Nucleus accumbens (tissue), 56 donors: Measurements from ENCODE around the gene FBXO15.

Source experiments
- DNase-seq, 56 donors: peaks; one replicate each; lab custom pipeline; 2025; lab: John Stamatoyannopoulos, UW

Gene FBXO15, protein sequence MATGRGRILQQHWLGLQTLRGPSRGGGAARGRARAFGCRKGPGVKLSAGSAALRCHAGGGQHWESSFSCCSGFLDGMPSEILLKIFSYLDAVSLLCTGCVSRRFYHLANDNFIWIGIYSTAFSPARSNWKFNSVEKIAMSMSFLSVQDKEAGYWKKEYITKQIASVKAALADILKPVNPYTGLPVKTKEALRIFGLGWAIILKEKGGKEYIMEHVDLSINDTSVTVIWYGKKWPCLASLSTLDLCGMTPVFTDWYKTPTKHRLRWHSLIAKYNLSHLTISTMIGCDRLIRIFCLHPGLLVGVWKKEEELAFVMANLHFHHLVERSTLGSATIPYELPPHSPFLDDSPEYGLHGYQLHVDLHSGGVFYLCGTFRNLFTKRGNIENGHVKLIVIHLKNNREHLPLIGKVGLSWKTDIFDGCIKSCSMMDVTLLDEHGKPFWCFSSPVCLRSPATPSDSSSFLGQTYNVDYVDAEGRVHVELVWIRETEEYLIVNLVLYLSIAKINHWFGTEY

GRCh38 chr18:74147779-74148542, at the start of gene FBXO15, which contains the start of gene TIMM21:
TSS of gene FBXO15 (minus strand) at chr18:74147834. CDS start at chr18:74147785, 49 bp downstream.
TSS of gene TIMM21 (plus strand) at chr18:74148523. CDS start at chr18:74148809, 286 bp downstream.
- peak; percentile 72 to 98 (median 92) for DNase-seq

DNA sequence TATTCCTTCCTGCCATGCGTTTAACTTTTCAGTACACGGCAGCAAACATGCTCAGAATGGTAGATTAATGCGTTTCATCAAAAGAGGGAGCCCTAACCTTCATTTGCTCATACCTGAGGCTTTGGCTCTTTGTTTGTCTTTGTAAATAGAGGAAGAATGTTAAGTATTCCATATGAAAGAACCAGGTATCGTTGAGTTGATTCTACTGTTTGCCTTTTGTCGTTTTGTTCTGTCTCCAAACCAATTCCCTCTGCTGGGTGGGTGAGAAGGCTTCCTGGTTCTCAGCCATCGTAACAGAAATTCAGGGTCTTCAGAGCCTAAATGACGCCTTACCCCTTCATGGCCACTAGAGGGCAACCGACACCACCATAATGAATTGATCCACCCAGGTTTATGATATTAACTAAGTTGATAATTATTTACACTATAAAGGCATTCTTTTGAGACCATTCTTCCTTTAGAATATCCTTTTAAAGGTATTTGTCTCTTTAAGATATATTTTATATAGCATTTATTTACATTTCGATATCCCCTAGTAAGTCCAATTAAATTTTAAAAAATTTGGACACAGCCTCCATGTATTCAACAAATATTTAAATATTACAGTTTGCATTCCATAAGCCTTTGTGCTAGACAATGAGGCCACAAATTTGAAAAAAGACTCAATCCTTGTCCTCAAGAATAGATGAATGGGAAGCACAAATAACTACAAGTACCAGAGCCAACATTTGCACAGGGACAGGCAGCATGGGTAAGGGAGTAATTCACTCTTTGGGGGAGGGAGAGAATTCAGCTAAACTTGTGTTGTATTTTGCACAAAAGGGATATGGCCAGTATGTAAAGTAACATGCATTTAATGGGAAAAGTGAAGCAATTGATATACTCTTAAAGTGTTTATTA, 48.8 kb upstream of the FBXO15 start:
- DNase-seq = peak in 30 of 56 donors; percentile 2 to 62 (median 14)

DNA sequence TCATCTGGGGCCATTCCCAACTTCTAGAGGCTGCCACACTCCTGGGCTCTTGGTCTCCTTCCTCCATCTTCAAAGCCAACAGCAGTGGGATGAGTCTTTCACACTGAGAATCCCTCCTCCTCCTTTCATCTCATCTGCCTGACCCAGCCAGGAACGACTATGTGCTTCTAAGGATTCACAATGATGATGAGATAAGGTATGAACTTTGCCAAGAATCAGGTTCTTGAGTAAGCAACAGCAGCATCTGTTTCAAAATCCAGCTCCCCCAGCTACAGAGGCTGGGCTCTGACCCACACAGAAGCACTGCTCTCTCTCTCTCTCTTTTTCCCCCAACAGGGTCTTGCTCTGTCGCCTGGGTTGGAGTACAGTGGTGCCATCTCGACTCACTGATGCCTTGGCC, 47.1 kb upstream of the FBXO15 start:
- DNase-seq = no peak

GRCh38 chr18:74191577-74191976, 43.9 kb upstream of the FBXO15 start:
- no peak for DNase-seq

DNA sequence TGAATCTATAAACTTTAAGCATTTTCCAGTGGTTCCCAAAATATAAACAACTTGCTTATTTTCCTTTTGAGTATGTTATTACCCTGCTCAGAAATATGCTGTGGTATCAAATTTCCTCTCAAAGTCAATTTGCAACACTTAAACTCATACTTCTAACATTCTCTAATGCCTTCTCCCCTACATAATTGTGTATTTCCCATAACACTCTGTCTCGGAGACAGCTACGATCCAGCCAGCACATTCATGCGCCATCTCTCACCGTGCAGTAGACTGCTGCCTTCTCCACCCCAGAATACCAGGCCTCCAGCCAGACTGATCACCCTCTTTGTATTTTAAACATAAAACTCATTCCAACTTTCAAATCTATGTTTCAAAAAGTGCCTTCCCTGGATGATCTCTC, 42.5 kb upstream of the FBXO15 start:
- no peak for DNase-seq

DNA sequence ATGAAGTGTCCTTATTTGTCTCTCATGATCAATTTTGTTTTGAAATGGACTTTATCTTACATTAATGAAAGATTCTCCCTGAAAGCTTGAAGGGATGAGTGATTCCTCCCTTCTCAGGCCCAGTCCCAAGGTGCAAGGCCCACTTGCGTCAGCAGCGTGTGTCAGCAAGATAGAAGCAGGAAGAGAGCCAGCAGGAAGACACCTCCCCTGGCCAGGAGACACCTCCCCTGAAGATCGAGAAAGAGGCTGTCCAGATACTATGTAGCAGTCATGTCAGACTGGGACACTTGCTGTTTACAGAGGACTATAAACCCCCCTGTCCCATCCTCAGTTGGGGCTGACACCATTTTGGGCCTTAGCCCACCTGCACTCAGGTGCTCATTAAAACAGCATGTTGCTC, 39.0 kb upstream of the FBXO15 start:
- DNase-seq = no peak

DNA sequence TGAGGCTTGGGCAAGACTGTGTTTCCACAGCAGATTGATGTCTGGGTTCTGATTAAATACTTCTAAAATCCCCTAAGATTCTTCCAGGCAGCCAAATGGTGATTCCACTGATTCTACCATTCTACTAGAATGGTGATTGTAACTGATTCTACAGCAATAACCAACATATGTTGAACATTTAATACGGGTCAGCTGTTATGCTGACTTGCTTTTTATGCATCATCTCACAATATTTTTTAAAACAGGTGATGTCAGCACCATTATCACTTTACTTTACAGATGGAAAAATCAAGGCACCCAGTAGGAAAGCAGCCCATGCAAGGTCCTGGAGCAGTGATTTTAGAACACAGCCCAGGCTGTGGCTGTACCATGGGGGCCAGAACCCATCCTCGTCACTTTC, 38.2 kb upstream of the FBXO15 start:
- no peak for DNase-seq

- DNase-seq = no peak
Observed at GRCh38 chr18:74184875-74185274, 37.2 kb upstream of the FBXO15 start.

DNA sequence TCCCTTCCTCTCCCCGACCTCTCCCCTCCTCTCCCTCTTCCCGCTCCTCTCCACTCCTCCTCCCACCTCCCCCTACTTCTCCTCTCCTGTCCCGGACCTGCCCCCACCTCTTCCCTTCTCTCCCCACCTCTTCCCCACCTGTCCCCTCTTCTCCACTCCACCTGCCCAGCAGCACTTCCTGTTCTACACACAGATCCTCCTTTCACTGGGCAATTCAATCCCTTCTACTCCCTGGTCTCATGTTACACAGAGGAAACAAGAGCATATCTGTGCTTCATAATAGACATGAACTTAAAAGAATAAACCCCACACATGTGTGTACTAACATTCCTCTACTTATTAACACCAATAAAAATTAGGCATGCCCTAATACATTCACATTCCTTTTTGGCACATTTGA, 35.5 kb upstream of the FBXO15 start:
- no peak for DNase-seq

DNA sequence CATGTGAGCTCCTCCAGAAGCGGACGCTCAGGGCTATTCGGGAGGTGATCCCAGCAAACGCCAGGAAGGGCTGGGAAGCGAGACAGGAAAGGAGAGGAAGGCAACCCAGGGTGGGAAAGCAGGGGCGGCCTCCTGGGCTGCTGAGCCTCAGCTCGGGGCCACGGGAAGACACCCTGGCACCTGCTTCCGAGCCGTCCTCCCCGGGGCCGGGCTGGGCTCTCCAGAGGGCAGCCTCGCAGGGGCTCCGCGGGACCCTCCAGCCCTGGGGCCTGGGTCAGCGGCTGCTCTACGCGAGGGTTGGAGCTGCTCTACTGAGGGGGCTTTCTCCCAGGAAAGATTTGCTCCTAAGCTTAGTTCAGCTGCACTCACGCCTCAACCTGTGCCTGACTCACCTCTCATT, 34.7 kb upstream of the FBXO15 start:
- no peak for DNase-seq

- DNase-seq = no peak
Observed at GRCh38 chr18:74179623-74180199, 32.1 kb upstream of the FBXO15 start.

- DNase-seq = no peak
Observed at GRCh38 chr18:74178884-74179283, 31.2 kb upstream of the FBXO15 start.

DNA sequence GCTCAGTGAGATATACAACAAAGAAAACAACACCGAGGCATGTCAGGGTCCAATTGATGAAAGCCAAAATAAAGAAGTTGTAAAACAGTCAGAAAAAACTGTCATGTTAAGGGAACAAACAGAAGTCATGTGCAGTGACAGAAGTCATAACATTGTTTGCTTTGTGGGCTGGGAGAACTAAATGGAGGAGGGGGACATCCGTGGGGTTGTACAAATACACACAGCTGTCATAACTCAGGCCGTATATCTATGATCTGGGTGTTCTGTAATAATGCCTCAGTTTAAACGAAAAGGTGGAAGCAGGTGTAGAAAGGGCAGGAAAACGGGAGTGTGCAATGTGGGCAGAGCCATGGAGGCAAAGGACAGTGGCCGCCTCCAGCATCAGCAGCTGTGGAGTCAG, 28.0 kb upstream of the FBXO15 start:
- DNase-seq = no peak

DNA sequence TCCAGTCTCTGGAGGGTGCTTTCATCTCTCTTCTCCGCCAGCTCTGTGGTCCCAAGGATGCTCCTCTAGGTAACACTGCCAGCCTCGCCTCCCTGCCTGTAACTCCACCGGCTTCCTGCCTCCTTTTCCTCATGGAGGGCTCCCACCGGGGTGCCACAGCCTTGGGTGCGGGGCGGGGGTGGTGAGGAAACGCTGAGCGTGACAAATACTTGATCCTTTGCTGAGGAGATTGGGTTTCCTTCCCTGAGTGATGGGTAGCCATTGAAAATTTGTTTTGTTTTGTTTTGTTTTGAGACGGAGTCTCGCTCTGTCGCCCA, 25.8 kb upstream of the FBXO15 start:
- DNase-seq = no peak

DNA sequence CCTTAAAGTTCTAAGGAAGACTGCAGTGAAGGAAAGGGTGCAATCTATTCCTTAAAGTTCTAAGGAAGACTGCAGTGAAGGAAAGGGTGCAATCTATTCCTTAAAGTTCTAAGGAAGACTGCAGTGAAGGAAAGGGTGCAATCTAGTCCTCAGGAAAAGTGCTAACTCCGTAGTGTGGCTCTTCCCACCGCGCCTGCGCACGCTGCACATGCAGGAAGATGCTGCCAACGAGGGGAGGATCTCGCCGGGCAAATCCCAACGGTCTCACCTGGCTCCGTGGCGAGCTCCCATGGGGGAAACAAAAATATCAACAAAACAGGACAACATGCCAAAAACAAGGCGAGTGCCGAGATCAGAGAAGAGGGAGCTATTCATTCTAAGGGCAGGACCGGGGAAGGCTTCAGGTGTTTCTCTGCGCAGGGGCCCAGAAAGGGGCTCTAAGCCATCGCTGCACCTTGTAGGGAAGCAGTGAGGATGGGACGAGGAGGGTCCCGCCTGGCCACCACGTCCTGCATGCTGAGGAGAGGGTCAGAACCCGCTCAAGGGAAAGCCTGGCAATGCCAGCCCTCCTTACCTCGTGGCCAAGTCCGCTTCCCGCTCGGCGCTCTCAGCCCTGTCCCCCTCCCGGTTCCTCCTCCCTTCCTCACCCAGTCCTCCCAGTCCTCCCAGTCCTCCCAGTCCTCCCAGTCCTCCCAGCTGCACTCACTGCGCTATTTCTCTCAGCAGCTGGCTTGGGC, 25.2 kb upstream of the FBXO15 start:
- no peak for DNase-seq

DNA sequence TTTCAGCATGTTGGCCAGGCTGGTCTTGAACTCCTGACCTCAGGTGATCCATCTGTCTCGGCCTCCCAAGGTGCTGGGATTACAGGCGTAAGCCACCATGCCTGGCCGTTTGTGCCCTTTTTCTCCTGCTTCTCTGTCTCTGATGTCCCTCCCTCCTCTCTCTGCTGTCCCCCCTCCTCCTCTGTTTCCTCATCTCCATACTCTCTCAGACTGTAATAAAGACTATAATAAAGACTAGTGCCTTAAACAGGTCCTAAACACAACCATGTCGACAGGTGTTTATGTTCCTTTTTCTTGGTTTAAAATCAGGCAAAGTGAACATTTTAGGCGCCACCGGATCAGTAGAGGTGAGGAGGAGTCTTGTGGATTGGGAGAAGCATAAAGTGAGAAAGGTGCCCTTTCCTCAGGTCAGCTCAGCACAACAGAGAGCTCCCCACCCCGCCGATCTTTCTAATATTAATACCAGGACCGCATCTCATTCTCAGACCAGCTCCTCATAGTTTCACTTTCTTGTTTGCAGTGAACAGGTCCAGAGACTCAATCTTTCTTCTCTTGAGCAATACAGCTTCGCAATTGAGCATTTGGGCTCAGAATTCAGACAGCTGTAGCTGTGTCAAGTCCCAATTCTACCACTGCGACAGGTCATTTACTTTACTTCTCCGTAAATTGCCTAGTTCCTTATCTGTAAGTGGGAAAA, 24.4 kb upstream of the FBXO15 start:
- DNase-seq = no peak

DNA sequence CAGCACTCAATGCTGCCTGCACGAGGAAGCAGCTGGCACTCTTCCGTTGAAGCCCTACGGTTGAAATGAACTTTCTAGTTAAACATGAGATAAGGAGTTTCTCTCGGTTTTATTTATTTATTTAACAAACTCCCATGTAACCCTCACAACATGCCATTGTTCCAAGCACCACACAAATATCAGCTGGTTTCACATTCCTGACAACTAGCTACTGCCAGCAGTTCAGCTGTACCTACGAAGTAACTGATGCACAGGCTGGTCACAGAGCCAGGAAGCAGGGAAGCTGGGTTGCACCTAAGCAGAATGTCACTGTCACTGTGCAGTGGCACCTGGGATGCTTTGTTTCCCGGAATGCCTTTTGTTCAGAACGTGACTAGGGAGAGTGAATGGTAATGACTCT, 18.8 kb upstream of the FBXO15 start:
- no peak for DNase-seq

DNA sequence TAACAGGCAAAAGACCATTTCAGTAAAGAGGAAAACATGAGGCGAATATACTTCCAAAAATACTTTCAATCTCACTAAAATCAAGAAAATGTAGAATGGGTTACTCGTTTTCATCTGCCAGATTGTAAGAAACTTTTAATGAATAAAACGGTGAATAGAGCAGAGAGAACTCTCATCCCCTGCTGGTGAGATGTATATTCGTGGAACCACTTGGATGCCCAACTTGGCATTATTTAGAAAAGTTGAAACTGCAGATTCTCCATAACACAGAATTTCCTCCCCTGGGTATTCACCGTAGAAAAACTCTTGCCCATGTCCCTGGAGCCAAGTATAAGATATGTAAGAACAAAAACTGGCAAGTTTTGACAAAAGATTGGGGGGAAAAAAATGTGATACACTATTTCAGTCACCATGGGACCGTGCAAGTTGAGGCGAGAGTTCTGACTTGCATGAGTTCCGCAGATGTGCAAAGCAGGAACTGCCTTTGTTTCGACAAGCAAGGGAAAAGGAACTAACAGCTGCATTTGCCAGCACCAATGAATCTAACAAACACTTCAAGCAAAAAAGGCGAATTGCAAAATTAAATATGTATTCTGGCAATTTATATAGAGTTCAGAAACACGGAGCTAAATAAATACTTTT, 15.5 kb upstream of the FBXO15 start:
- no peak for DNase-seq

DNA sequence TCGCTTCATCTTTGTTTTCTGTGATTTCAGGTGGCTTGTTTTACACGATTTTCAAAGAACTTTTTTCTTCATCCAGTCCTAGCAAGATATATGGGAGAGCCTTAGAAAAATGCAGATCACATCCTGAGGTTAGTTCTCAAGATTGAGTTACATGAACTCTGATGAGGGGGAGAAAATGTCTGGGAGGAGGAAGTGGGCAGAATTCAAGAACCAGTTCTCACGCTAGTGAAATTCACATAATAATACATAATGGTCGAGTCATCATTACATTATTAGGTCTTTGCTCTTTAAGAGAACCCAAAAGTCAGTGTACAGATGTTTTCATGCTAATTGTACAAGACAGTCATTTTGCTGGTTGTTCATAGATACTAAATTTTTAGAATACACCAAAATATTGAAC, 7.6 kb upstream of the FBXO15 start:
- DNase-seq = no peak
